Renal pelvis (tissue), 4 donors: ENCODE measurements around the gene HDAC4. TPM values are rescaled to one million over a fixed set of nuclear protein-coding genes. Genes with fewer than 3 reads are reported as not detected.

Experiments
- DNase-seq: peaks from one replicate; pipeline ENCODE4 v3.0.0-alpha.2; 2013
- polyA plus RNA-seq, 3 donors: library from polyadenylated mRNA; unstranded; fragments of 120-200 nt; gene quantifications; one replicate each; pipeline ENCODE4 v1.2.1, GENCODE V29; 2013; ENCODE audit not compliant: insufficient read length in 3 of 3

Gene HDAC4
- polyA plus RNA-seq, 3 donors: 13.7 to 23.9 (median 14.0) TPM

GRCh38 chr2:239142806-239143205 is 258.0 kb downstream of the HDAC4 start:
- DNase-seq: no peak

- DNase-seq: no peak
Observed at GRCh38 chr2:239142296-239142695, 258.5 kb downstream of the HDAC4 start.

- DNase-seq: no peak
Observed at GRCh38 chr2:239141021-239141760, 259.6 kb downstream of the HDAC4 start.

- DNase-seq: no peak
Observed at GRCh38 chr2:239140346-239141020, 260.3 kb downstream of the HDAC4 start.

GRCh38 chr2:239139566-239139965 is 261.3 kb downstream of the HDAC4 start:
- DNase-seq: no peak

- no peak for DNase-seq
Observed at GRCh38 chr2:239139101-239139500, 261.7 kb downstream of the HDAC4 start.

GRCh38 chr2:239138610-239139009 is 262.2 kb downstream of the HDAC4 start:
- DNase-seq: no peak

- DNase-seq: no peak
Observed at GRCh38 chr2:239137898-239138283, 262.9 kb downstream of the HDAC4 start.

GRCh38 chr2:239137165-239137897 is 263.5 kb downstream of the HDAC4 start:
- DNase-seq: no peak

- no peak for DNase-seq
Observed at GRCh38 chr2:239136762-239137161, 264.1 kb downstream of the HDAC4 start.

- DNase-seq: no peak
Observed at GRCh38 chr2:239136203-239136602, 264.6 kb downstream of the HDAC4 start.

GRCh38 chr2:239135531-239135930 is 265.3 kb downstream of the HDAC4 start:
- no peak for DNase-seq

- DNase-seq: no peak
Observed at GRCh38 chr2:239133945-239134570, 266.8 kb downstream of the HDAC4 start.

GRCh38 chr2:239132786-239133185 is 268.0 kb downstream of the HDAC4 start:
- no peak for DNase-seq

GRCh38 chr2:239132156-239132709 is 268.6 kb downstream of the HDAC4 start:
- DNase-seq: no peak

GRCh38 chr2:239131521-239131920 is 269.3 kb downstream of the HDAC4 start:
- no peak for DNase-seq

- DNase-seq: no peak
Observed at GRCh38 chr2:239130786-239131325, 270.0 kb downstream of the HDAC4 start.

- DNase-seq: no peak
Observed at GRCh38 chr2:239130041-239130440, 270.8 kb downstream of the HDAC4 start.

GRCh38 chr2:239129147-239129920 is 271.5 kb downstream of the HDAC4 start:
- DNase-seq: no peak

- DNase-seq: no peak
Observed at GRCh38 chr2:239128706-239129105, 272.1 kb downstream of the HDAC4 start.

GRCh38 chr2:239127513-239127912 is 273.3 kb downstream of the HDAC4 start:
- no peak for DNase-seq
